Measurements from ENCODE around the gene ZBTB25.

Gene ZBTB25

GRCh38 chr14:64447876-64448670, 55.6 kb downstream of the ZBTB25 start:
- H3K4me1 ChIP-seq (ENCODE audit: control insufficient read depth, insufficient read depth, low read length) = peaks cover 9% of the 10 kb centered on the region
- no peaks in the 10 kb centered on the region for H3K9me3 ChIP-seq (ENCODE audit: control insufficient read depth, low read length)
- no peak overlapping the region for H3K4me3 ChIP-seq (ENCODE audit: low read length)
- peaks cover 80% of the 10 kb centered on the region for H3K36me3 ChIP-seq (ENCODE audit: control insufficient read depth, insufficient read depth, low read length, severe bottlenecking)
- no peaks in the 10 kb centered on the region for H3K27me3 ChIP-seq (replicated peaks; ENCODE audit: control insufficient read depth, insufficient read depth, low read length)
- peak; percentile 20 for DNase-seq (ENCODE audit: low read depth)
- H3K9ac ChIP-seq (ENCODE audit: low read length) = no peak overlapping the region

DNA sequence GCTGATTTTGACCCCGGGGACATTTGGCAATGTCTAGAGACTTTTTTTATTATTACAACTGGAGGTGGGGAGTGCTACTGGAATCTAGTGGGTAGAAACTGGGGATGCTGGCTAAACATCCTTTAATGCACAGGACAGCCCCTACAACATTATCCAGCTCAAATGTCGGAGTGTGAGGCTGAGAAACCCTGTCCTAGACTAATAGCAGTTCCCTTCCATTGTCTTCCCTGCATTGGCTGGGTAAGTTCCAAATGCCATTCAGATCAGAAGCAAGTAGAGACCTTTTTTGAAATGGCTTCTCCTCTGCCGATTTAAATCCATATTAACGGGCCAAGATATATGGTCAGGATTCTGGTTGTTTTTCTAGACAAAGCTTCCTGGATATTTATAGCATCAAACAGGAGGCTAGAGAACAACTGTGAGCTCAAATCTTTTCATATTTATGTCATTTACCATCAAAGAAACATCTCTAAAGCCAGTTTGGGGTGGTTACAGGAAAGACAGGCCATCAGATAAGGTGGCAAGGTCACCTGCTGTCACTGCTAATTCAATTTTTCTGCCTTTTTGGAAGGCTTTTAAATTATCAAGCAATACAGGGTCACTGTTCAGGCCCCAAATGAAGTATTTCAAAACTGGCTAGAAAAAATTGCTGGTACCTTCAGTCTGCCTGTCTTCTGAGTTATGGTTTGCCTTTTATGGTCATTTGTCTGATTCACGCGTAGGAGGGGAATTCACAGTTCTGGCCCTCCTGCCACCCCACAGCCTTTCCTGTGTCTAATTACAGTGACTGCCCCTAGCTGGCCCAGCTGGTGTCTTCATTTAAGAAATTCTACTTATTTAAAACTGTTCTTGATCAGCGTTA, 58.4 kb downstream of the ZBTB25 start:
- Histone ChIP-seq H3K9ac (ENCODE audit: low read length) (peak overlapping the region; percentile 8), H3K27me3 (replicated peaks; ENCODE audit: control insufficient read depth, insufficient read depth, low read length) (no peaks in the 10 kb centered on the region), H3K9me3 (ENCODE audit: control insufficient read depth, low read length) (no peaks in the 10 kb centered on the region), H3K4me1 (ENCODE audit: control insufficient read depth, insufficient read depth, low read length) (peaks cover 14% of the 10 kb centered on the region), H3K4me3 (ENCODE audit: low read length) (no peak overlapping the region), H3K36me3 (ENCODE audit: control insufficient read depth, insufficient read depth, low read length, severe bottlenecking) (peaks cover 84% of the 10 kb centered on the region)
- DNase-seq (ENCODE audit: low read depth) = peak; percentile 87

DNA sequence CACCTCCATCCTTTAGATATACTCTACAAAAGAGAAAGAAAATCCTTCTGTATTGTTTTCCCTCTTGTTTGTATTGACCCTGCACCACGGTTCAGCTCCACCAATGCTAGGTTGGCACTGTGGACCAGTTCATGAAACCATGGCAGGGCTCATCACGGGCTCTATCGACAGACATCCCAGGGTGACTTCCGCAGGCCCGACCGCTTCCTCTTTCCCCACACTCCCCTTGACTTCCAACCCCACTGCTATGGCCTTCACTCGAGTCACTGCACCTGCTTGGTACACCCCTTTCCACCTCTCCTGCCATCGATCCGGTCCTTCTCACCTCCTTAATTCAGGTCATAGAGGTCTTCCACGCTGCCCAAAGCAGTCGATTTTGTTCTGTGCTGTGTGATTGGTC, 59.5 kb downstream of the ZBTB25 start:
- Histone ChIP-seq H3K9me3 (ENCODE audit: control insufficient read depth, low read length) (no peaks in the 10 kb centered on the region), H3K36me3 (ENCODE audit: control insufficient read depth, insufficient read depth, low read length, severe bottlenecking) (peaks cover 81% of the 10 kb centered on the region), H3K9ac (ENCODE audit: low read length) (no peak overlapping the region), H3K4me3 (ENCODE audit: low read length) (no peak overlapping the region), H3K4me1 (ENCODE audit: control insufficient read depth, insufficient read depth, low read length) (peaks cover 17% of the 10 kb centered on the region), H3K27me3 (replicated peaks; ENCODE audit: control insufficient read depth, insufficient read depth, low read length) (no peaks in the 10 kb centered on the region)
- DNase-seq (ENCODE audit: low read depth) = no peak

GRCh38 chr14:64442300-64442988, 61.2 kb downstream of the ZBTB25 start:
- Histone ChIP-seq H3K4me1 (ENCODE audit: control insufficient read depth, insufficient read depth, low read length) (peaks cover 30% of the 10 kb centered on the region), H3K36me3 (ENCODE audit: control insufficient read depth, insufficient read depth, low read length, severe bottlenecking) (peaks cover 78% of the 10 kb centered on the region), H3K27me3 (replicated peaks; ENCODE audit: control insufficient read depth, insufficient read depth, low read length) (no peaks in the 10 kb centered on the region), H3K9ac (ENCODE audit: low read length) (no peak overlapping the region), H3K4me3 (ENCODE audit: low read length) (no peak overlapping the region), H3K9me3 (ENCODE audit: control insufficient read depth, low read length) (no peaks in the 10 kb centered on the region)
- no peak for DNase-seq (ENCODE audit: low read depth)

- Histone ChIP-seq H3K4me1 (ENCODE audit: control insufficient read depth, insufficient read depth, low read length) (peaks cover 26% of the 10 kb centered on the region), H3K9me3 (ENCODE audit: control insufficient read depth, low read length) (no peaks in the 10 kb centered on the region), H3K36me3 (ENCODE audit: control insufficient read depth, insufficient read depth, low read length, severe bottlenecking) (peaks cover 89% of the 10 kb centered on the region), H3K9ac (ENCODE audit: low read length) (no peak overlapping the region), H3K4me3 (ENCODE audit: low read length) (no peak overlapping the region), H3K27me3 (replicated peaks; ENCODE audit: control insufficient read depth, insufficient read depth, low read length) (no peaks in the 10 kb centered on the region)
- DNase-seq (ENCODE audit: low read depth) = peak; percentile 62
Observed at GRCh38 chr14:64440494-64440893, 63.1 kb downstream of the ZBTB25 start.

- peaks cover 87% of the 10 kb centered on the region for H3K36me3 ChIP-seq (ENCODE audit: control insufficient read depth, insufficient read depth, low read length, severe bottlenecking)
Observed at GRCh38 chr14:64439141-64439540, 64.5 kb downstream of the ZBTB25 start.

DNA sequence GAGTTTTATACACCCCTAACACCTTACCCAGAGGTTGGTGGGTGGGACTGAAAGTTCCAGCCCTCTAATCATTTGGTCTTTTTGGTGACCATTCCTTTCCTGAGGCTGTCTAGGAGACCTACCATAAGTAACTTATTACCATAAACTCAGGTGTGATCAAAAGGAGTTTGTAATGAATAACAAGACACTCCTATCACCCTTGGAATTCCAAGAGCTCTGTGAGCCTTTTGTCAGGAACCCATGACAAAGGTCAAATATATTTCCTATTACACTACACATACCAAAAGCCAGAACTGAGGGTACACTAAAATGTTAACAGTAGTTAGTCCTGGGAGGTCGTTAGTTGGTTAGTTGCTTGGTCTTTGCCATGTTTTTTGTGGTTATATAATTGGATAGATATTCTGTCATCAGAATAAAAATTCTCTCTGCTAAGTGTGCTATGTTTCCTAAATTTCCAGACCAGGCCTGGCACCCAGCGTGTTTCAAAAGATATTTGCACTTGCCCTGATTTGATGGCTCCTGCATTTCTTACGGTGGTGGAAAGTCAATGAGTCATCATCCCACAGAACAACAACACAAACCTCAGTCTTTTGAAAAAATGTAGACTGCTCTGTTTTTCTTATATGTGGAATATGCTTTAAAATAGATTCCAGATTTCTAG, 65.3 kb downstream of the ZBTB25 start:
- Histone ChIP-seq H3K9me3 (ENCODE audit: control insufficient read depth, low read length) (no peaks in the 10 kb centered on the region), H3K4me3 (ENCODE audit: low read length) (peak overlapping the region; percentile 43), H3K36me3 (ENCODE audit: control insufficient read depth, insufficient read depth, low read length, severe bottlenecking) (peaks cover 88% of the 10 kb centered on the region), H3K9ac (ENCODE audit: low read length) (peak overlapping the region; percentile 39), H3K27me3 (replicated peaks; ENCODE audit: control insufficient read depth, insufficient read depth, low read length) (no peaks in the 10 kb centered on the region), H3K4me1 (ENCODE audit: control insufficient read depth, insufficient read depth, low read length) (peaks cover 21% of the 10 kb centered on the region)
- peak; percentile 90 for DNase-seq (ENCODE audit: low read depth)

More at GRCh38 chr14:64439141-64439540, 64.5 kb downstream of the ZBTB25 start:
- DNase-seq (ENCODE audit: low read depth) = no peak
- Histone ChIP-seq H3K4me1 (ENCODE audit: control insufficient read depth, insufficient read depth, low read length) (peaks cover 21% of the 10 kb centered on the region), H3K9me3 (ENCODE audit: control insufficient read depth, low read length) (no peaks in the 10 kb centered on the region), H3K4me3 (ENCODE audit: low read length) (no peak overlapping the region), H3K27me3 (replicated peaks; ENCODE audit: control insufficient read depth, insufficient read depth, low read length) (no peaks in the 10 kb centered on the region), H3K9ac (ENCODE audit: low read length) (peak overlapping the region; percentile 39)

- DNase-seq (ENCODE audit: low read depth) = no peak
- peaks cover 14% of the 10 kb centered on the region for H3K4me1 ChIP-seq (ENCODE audit: control insufficient read depth, insufficient read depth, low read length)
- H3K36me3 ChIP-seq (ENCODE audit: control insufficient read depth, insufficient read depth, low read length, severe bottlenecking) = peaks cover 92% of the 10 kb centered on the region
- no peaks in the 10 kb centered on the region for H3K9me3 ChIP-seq (ENCODE audit: control insufficient read depth, low read length)
- H3K27me3 ChIP-seq (replicated peaks; ENCODE audit: control insufficient read depth, insufficient read depth, low read length) = no peaks in the 10 kb centered on the region
- H3K9ac ChIP-seq (ENCODE audit: low read length) = no peak overlapping the region
- no peak overlapping the region for H3K4me3 ChIP-seq (ENCODE audit: low read length)
Observed at GRCh38 chr14:64434528-64434927, 69.1 kb downstream of the ZBTB25 start.

- no peak for DNase-seq (ENCODE audit: low read depth)
- no peaks in the 10 kb centered on the region for H3K9me3 ChIP-seq (ENCODE audit: control insufficient read depth, low read length)
- peaks cover 5% of the 10 kb centered on the region for H3K4me1 ChIP-seq (ENCODE audit: control insufficient read depth, insufficient read depth, low read length)
- H3K4me3 ChIP-seq (ENCODE audit: low read length) = no peak overlapping the region
- H3K9ac ChIP-seq (ENCODE audit: low read length) = no peak overlapping the region
- no peaks in the 10 kb centered on the region for H3K27me3 ChIP-seq (replicated peaks; ENCODE audit: control insufficient read depth, insufficient read depth, low read length)
- peaks cover 91% of the 10 kb centered on the region for H3K36me3 ChIP-seq (ENCODE audit: control insufficient read depth, insufficient read depth, low read length, severe bottlenecking)
Observed at GRCh38 chr14:64423987-64424386, 79.7 kb downstream of the ZBTB25 start.

DNA sequence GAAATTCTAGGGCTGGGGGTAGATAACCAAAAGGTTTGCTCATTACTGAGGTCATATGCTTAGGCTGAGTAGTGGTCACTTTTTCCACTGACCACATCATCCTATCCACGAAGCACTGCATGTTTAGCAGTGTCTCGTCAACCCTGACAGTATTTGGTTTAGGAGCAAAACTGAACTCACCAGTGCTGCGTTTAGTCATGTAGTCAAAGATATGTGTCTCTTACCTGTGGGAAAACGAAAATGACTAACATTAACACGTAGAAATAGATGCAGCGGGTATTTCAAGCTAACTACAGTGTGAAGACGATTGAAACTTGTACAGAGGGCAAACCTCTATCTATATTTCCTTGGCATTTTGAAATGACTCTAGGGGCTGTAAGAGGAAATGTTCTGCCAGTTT, 80.9 kb downstream of the ZBTB25 start:
- Histone ChIP-seq H3K27me3 (replicated peaks; ENCODE audit: control insufficient read depth, insufficient read depth, low read length) (no peaks in the 10 kb centered on the region), H3K36me3 (ENCODE audit: control insufficient read depth, insufficient read depth, low read length, severe bottlenecking) (peaks cover 87% of the 10 kb centered on the region), H3K9me3 (ENCODE audit: control insufficient read depth, low read length) (no peaks in the 10 kb centered on the region), H3K9ac (ENCODE audit: low read length) (no peak overlapping the region), H3K4me1 (ENCODE audit: control insufficient read depth, insufficient read depth, low read length) (peaks cover 5% of the 10 kb centered on the region), H3K4me3 (ENCODE audit: low read length) (no peak overlapping the region)
- DNase-seq (ENCODE audit: low read depth) = no peak
